Kidney capillary endothelial cell (primary cell): ENCODE results near the gene PPP2R5B.

Source experiments
- DNase-seq: peaks from one replicate; pipeline ENCODE4 v3.0.0-alpha.2; 2018; ENCODE audit warnings: low spot score

The PPP2R5B gene

GRCh38 chr11:64929625-64930024 is 5.1 kb downstream of the PPP2R5B start:
- DNase-seq: no peak

GRCh38 chr11:64930340-64930739 is 5.9 kb downstream of the PPP2R5B start:
- DNase-seq: no peak

GRCh38 chr11:64931290-64931689 is 6.8 kb downstream of the PPP2R5B start:
- DNase-seq: no peak

- DNase-seq: no peak
Observed at GRCh38 chr11:64932324-64932723, 7.8 kb downstream of the PPP2R5B start.

GRCh38 chr11:64933213-64933934 is 8.9 kb downstream of the PPP2R5B start:
- DNase-seq: no peak

GRCh38 chr11:64933935-64934681 is 9.6 kb downstream of the PPP2R5B start:
- no peak for DNase-seq

DNA sequence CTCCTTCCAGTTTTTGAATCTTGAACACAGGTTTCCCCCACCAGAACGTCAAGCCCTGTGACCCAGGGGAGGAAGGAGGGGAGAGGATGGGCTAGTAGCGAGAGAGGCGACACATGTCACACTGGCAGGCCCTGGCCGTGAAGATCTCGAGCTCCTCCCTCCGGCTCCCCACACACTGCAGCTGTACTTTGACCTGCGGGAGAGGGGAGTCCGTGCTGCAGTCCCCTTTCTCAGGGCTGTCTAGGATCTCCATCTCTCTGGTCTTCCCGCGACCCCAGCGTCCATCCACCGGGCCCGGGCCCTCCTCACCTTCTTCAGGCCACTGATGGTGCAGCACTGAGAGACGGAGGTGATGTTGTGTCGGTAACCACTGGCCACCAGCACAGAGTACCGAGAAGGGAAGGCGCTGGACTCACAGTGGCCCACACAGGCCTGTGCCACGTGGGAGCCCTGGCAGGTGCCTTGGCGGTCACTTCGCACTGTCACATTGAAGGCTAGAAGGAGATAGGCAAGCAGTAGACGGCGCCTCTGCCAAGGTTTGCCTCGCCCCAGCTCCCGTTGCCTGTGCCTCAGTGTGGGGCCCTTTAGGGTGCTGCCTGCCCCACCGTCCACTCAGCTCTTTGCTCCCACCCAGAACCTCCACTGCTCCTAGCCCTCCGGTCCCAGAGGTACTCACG is 10.3 kb downstream of the PPP2R5B start:
- DNase-seq: no peak

DNA sequence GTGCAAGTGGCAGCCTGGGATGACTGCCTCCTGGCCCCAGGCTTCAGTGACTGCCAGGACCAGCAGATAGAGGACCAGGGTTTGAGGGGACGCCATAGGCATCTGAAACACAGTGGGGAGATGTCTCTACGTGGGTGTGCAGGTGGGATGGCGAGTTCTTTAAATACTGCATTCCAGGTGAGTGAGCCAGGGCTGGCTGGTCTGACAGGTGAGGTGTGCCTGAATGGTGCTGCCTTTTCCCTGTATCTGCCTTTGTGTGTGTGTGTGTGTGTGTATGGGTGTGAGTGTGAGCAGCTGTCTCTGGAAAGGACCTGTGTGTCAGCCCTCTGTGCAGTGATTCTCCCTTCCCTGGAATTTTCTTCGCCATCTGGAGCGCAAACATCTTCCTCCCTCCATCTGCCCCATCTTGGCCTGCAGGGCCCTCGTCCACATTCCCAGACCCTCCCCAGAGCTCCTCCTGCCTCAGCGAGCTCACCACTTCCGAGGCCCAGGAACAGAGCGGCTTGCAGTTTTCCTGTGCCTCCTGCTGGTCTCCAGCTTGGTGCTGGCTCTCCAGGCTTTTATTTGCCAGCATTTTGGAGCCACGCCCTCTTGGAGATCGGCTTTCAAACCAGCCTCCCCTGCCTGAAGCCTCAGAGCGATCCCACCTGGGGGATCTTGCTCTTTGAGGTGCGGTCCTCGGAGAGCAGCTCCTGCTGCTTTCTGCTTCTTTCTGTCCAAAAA is 11.0 kb downstream of the PPP2R5B start, which contains the start of gene GPHA2:
TSS of gene GPHA2 (minus strand) at position 535 of the 723 bp plus-strand sequence. CDS start at position 102, 433 bp downstream.
- DNase-seq: no peak

- DNase-seq: peak; percentile 10
Observed at GRCh38 chr11:64936539-64936938, 12.1 kb downstream of the PPP2R5B start.

DNA sequence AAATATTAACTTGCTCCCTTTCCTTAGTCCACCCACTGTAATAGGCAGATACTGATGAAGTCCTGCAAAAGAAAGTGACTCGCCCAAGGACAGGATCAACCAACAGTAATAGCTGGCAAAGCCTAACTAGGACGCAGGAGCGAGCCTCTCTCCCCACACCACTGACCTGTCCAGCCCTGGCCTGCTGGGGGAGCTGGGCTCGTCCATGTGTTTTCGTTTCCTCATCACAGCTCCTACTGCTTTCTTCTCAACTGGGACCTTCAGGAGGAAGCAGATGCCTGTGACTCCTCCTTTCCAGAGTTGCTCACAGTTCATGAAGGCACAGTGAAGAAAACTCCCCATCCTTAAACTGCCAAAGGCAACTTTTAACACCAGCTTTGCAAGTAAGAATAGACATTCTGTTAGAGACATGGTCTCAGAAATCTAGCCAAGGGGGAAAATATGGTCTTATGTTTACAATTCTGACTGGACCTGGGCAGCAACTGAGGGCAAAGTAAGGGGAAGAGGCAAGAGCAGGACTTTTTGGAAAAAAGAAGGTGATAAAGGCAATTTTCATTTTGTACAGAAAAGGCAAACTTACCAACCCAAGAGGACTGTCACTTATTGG is 22.8 kb downstream of the PPP2R5B start:
- DNase-seq: no peak

- no peak for DNase-seq
Observed at GRCh38 chr11:64951529-64951928, 27.0 kb downstream of the PPP2R5B start.

DNA sequence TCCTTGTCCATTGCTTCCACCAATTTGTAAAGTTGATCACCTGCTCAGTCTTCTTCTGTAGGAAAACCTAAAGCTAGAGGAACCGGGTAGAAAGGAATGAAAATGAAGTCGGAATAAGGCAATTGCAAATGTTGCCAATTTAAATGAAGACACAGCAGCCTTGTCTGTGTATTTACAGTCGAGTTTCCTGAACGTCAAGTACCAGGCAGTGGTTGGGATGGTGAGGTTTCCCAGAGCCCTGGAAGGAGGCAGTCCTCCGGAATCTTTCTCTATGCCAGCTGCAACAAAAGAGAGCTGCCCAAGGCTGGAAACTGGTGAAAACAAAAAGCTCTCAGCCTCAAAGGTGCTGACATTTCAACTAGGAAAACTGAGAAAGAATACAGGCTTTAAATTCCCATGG is 29.7 kb downstream of the PPP2R5B start:
- DNase-seq: no peak

- DNase-seq: no peak
Observed at GRCh38 chr11:64959498-64959897, 35.0 kb downstream of the PPP2R5B start.

GRCh38 chr11:64960719-64961118 is 36.2 kb downstream of the PPP2R5B start:
- no peak for DNase-seq

DNA sequence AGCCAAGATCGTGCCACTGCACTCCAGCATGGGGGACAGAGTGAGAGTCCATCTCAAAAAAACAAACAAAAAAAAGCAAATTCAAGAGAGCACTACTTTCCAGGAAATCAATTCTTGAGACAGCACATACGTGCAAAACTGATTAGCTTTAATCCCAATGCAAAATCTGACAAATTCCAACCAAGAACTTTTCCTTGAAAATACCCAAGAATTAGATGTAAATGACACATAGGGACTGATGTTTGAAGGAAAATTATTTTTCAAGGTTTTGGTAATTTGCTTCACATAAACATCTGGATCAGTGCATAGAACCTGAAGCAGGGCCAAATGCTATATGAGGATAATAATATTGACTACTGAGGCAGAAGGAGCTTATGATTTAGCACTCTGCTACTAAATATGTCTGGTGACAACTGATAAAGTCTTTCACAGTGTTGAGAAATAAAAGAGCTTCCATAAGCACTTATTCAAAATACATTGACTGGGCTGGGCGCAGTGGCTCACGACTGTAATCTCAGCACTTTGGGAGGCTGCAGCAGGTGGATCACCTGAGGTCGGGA is 38.7 kb downstream of the PPP2R5B start:
- no peak for DNase-seq

DNA sequence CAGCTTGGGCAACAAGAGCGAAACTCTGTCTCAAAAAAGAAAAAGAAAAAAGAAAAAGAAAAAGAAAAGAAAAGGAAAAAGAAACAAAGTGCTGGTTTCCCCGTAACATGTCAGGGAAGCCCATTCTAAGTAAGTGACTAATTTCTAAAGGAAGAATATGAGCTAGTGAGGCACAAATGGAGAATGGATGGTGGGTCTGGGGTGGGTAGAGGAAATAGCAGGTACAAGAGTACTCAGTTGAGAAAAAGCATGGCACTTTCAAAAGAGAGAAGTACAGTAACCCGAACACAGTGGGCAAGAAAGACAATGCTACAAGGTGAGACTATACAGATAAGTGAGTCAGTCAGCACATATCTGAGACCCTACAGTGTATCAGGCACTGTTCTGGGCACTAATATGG is 42.9 kb downstream of the PPP2R5B start:
- DNase-seq: no peak

GRCh38 chr11:64969209-64969608 is 44.7 kb downstream of the PPP2R5B start:
- DNase-seq: peak; percentile 79

DNA sequence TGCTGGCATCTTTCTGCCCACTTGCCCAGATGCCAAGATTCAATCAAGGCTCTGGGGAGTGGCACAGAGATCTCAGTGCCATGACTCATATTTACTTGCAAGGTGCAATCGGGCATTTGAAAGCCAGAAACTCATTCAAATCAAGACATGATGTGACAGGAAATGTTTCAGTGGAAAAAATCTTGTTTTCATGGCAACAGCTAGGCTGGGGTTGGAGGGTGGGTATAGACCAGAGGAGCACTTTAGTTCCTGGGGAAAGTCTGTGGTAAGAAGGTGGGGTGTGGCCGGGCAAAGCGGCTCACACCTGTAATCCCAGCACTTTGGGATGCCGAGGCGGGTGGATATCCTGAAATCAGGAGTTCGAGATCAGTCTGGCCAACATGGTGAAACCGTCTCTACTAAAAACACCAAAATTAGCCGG is 46.3 kb downstream of the PPP2R5B start:
- peak; percentile 47 for DNase-seq

GRCh38 chr11:64971421-64972233 is 47.1 kb downstream of the PPP2R5B start, which contains the start of gene MAJIN:
MAJIN (minus strand) TSS chr11:64972108; CDS start chr11:64959405, 12,703 bp downstream.
- DNase-seq: peak; percentile 90

GRCh38 chr11:64974124-64974523 is 49.6 kb downstream of the PPP2R5B start:
- DNase-seq: no peak
